HUES64 (cell line): Measurements from ENCODE around the gene CNTNAP2.
"Not testable (repeated sequence)": the region's sequence is repeated elsewhere in the genome, so short reads cannot be mapped to it uniquely, and the experiment has no call there.

Experiments used
- H3K27ac ChIP-seq: 2 replicates; pipeline ENCODE4 v1.7.0; 2013; ENCODE audit warnings: low read depth, low read length, inconsistent platforms
- H3K27me3 ChIP-seq: 2 replicates; pipeline ENCODE4 v1.6.1; 2013; ENCODE audit warnings: mild to moderate bottlenecking, low read length; ENCODE audit not compliant: insufficient read depth
- H3K36me3 ChIP-seq: 2 replicates; pipeline ENCODE4 v1.6.1; 2013; ENCODE audit warnings: mild to moderate bottlenecking, low read length; ENCODE audit not compliant: insufficient read depth
- H3K4me1 ChIP-seq: 2 replicates; pipeline ENCODE4 v1.6.1; 2013; ENCODE audit warnings: mild to moderate bottlenecking, low read length, moderate library complexity; ENCODE audit not compliant: insufficient read depth
- H3K4me3 ChIP-seq: 2 replicates; pipeline ENCODE4 v1.5.1; 2013; ENCODE audit warnings: mild to moderate bottlenecking, low read length, moderate library complexity
- H3K9ac ChIP-seq: 2 replicates; pipeline ENCODE4 v1.6.1; 2013; ENCODE audit warnings: mild to moderate bottlenecking, low read depth, low read length
- H3K9me3 ChIP-seq: 2 replicates; pipeline ENCODE4 v1.6.1; 2013; ENCODE audit warnings: low read depth, low read length; ENCODE audit not compliant: insufficient read depth
- WGBS: fragments of 150-250, 120-280 bp; methylation state at CpG from one replicate; pipeline ENCODE4 v1.1.7; 2013; ENCODE audit warnings: missing lambda C conversion rate; 5-methylcytosine and 5-hydroxymethylcytosine counted together

CNTNAP2 gene

GRCh38 chr7:148465441-148465840 is 2348.8 kb downstream of the CNTNAP2 start:
- not testable (repeated sequence) for H3K27me3 ChIP-seq, H3K4me1 ChIP-seq, H3K27ac ChIP-seq, H3K4me3 ChIP-seq, H3K36me3 ChIP-seq, H3K9me3 ChIP-seq, H3K9ac ChIP-seq
- WGBS: 95% methylated on average over 15 of the region's 15 CpGs

- H3K9me3 ChIP-seq: 0 out of 2 replicates have a peak, but pooled peaks cover 3% of the 10 kb centered on the region
- no peaks in the 10 kb centered on the region for H3K4me1 ChIP-seq
- no peaks in the 10 kb centered on the region for H3K27me3 ChIP-seq
- H3K36me3 ChIP-seq: no peaks in the 10 kb centered on the region
- no peak overlapping the region for H3K4me3 ChIP-seq
- H3K9ac ChIP-seq: no peak overlapping the region
- 91% methylated on average over 3 of the region's 3 CpGs for WGBS
- H3K27ac ChIP-seq: no peak overlapping the region
Observed at GRCh38 chr7:148466120-148466519, 2349.5 kb downstream of the CNTNAP2 start.

- H3K9ac ChIP-seq: no peak overlapping the region
- no peaks in the 10 kb centered on the region for H3K27me3 ChIP-seq
- no peaks in the 10 kb centered on the region for H3K36me3 ChIP-seq
- 98% methylated on average over 7 of the region's 7 CpGs for WGBS
- H3K4me1 ChIP-seq: no peaks in the 10 kb centered on the region
- H3K4me3 ChIP-seq: no peak overlapping the region
- no peaks in the 10 kb centered on the region for H3K9me3 ChIP-seq
- no peak overlapping the region for H3K27ac ChIP-seq
Observed at GRCh38 chr7:148468700-148469098, 2352.1 kb downstream of the CNTNAP2 start.
